Neural crest cell (in vitro differentiated cells): ENCODE results near the gene TMEM245. TPM values are rescaled to one million over a fixed set of nuclear protein-coding genes. Genes with fewer than 3 reads are reported as not detected.

Experiments
- DNase-seq: peaks from one replicate; pipeline ENCODE4 v3.0.0; 2021; ENCODE audit warnings: low read depth, mixed read lengths, low spot score
- H3K27ac Mint-ChIP-seq: one replicate; pipeline ENCODE4 v1.8.0; 2021; ENCODE audit warnings: mild to moderate bottlenecking, mixed read lengths; ENCODE audit not compliant: unreplicated experiment
- H3K27me3 Mint-ChIP-seq: 2 replicates; pipeline ENCODE4 v1.8.0; 2021; ENCODE audit warnings: low read depth, mild to moderate bottlenecking, mixed read lengths
- H3K36me3 Mint-ChIP-seq: 2 replicates; pipeline ENCODE4 v1.8.0; 2021; ENCODE audit warnings: low read depth, mild to moderate bottlenecking, mixed read lengths
- H3K4me1 Mint-ChIP-seq: 2 replicates; pipeline ENCODE4 v1.8.0; 2021; ENCODE audit warnings: mixed read lengths
- H3K4me3 Mint-ChIP-seq: one replicate; pipeline ENCODE4 v1.8.0; 2021; ENCODE audit warnings: mild to moderate bottlenecking, mixed read lengths
- H3K9me3 Mint-ChIP-seq: 2 replicates; pipeline ENCODE4 v1.8.0; 2021; ENCODE audit warnings: mixed read lengths
- total RNA-seq: library from RNA; stranded (reverse); gene quantifications from 2 replicates; pipeline ENCODE4 v1.2.1, GENCODE V29; 2021
- TF ChIP-seq, protein P1 (sequence below): fragments of 200-600 bp; sonication (generic); conservative IDR thresholded peaks from 2 replicates; pipeline ENCODE4 v1.5.0; 2021; ENCODE audit warnings: antibody characterized with exemption, mild to moderate bottlenecking

Gene TMEM245
- total RNA-seq, 1 donor from 2014 or later, result 38.7 TPM

DNA sequence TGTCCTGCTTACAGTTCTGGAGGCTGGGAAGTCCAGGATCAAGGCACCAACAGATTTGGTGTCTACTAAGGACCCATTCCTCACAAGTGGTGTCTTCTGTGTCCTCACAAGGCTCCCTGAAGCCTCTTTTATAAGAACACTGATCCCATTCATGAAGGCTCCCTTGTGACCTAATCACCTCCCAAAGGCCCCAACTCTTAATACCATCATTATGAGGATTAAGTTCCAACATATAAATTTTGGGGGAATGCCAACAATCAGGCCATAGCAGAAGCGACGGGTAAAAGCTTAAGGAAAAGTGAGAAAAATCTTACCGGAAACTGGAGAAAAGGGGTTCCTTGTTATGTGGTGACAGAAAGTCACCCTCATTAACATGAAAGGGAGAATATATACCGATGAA, 117.6 kb downstream of the TMEM245 start:
- peak overlapping the region; percentile 52 for H3K27ac Mint-ChIP-seq
- H3K4me1 Mint-ChIP-seq, result peaks cover 18% of the 10 kb centered on the region
- no peaks in the 10 kb centered on the region for H3K27me3 Mint-ChIP-seq
- TF ChIP-seq, protein P1, sequence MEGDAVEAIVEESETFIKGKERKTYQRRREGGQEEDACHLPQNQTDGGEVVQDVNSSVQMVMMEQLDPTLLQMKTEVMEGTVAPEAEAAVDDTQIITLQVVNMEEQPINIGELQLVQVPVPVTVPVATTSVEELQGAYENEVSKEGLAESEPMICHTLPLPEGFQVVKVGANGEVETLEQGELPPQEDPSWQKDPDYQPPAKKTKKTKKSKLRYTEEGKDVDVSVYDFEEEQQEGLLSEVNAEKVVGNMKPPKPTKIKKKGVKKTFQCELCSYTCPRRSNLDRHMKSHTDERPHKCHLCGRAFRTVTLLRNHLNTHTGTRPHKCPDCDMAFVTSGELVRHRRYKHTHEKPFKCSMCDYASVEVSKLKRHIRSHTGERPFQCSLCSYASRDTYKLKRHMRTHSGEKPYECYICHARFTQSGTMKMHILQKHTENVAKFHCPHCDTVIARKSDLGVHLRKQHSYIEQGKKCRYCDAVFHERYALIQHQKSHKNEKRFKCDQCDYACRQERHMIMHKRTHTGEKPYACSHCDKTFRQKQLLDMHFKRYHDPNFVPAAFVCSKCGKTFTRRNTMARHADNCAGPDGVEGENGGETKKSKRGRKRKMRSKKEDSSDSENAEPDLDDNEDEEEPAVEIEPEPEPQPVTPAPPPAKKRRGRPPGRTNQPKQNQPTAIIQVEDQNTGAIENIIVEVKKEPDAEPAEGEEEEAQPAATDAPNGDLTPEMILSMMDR, result no peak
- peaks cover 45% of the 10 kb centered on the region for H3K36me3 Mint-ChIP-seq
- DNase-seq, result no peak
- H3K9me3 Mint-ChIP-seq, result peaks cover 9% of the 10 kb centered on the region
- no peak overlapping the region for H3K4me3 Mint-ChIP-seq

DNA sequence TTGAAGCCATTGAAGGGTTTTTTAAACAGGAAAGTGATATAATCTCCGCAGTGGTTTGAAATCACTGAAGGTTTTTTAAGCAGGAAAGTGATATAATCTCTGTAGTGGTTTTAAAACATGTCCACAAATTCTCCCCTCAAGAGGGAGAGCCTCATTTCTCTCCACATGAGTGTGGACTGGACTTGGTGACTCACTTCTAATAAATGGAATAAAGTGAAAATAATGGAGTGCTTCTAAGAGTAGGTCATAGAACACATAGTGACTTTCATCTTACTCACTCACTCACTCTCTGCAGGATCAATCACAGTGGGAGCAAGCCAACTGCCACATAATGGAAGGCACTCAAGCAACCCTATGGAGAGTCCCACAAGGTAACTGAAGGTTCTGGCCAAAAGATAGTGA, 118.5 kb downstream of the TMEM245 start:
- Mint-ChIP-seq H3K27me3 (no peaks in the 10 kb centered on the region), H3K4me3 (no peak overlapping the region), H3K9me3 (peaks cover 9% of the 10 kb centered on the region), H3K36me3 (peaks cover 44% of the 10 kb centered on the region), H3K4me1 (peaks cover 20% of the 10 kb centered on the region), H3K27ac (no peak overlapping the region)
- TF ChIP-seq, protein P1, result no peak
- DNase-seq, result no peak

DNA sequence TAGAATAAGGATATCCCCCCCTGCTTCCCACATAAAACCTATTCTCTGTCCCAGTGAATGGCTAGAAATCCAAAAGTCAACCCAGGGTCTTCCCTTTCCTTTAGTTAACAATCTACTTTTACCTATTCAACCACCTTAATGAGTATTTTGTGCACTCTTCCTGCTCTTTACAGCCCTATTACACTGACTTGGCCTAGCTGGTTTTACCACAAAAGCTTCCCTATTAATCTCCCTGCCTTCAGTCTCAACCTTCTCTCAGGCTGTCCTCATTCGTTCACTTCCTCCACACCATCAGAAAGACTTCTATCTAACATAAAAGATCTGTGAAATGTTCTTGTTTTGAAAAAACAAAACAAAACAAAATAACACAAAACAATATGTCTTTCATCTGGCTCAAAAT, 122.6 kb downstream of the TMEM245 start:
- DNase-seq, result no peak
- H3K4me3 Mint-ChIP-seq, result no peak overlapping the region
- H3K4me1 Mint-ChIP-seq, result peaks cover 12% of the 10 kb centered on the region
- no peaks in the 10 kb centered on the region for H3K27me3 Mint-ChIP-seq
- H3K36me3 Mint-ChIP-seq, result peaks cover 28% of the 10 kb centered on the region
- TF ChIP-seq, protein P1, result no peak
- H3K27ac Mint-ChIP-seq, result no peak overlapping the region
- H3K9me3 Mint-ChIP-seq, result no peaks in the 10 kb centered on the region

DNA sequence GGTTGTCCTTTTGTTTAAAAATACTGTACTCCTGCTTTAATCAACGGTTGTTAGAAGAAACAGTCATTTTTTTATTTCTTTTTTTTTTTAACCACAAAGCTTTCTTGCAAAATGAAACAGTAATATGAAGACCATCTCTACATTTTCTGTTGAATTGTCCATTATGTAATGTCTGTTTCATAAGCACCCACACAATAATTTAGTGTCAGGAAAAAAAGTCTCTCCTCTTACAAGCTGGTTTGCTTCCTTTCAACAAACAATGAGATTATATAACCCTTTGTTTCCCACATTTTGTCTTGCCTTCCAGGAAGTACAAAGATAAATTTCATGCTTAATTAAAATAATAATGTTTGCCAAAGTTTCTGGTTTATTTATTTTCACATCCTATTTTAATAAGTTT, 123.1 kb downstream of the TMEM245 start:
- H3K27ac Mint-ChIP-seq, result no peak overlapping the region

DNA sequence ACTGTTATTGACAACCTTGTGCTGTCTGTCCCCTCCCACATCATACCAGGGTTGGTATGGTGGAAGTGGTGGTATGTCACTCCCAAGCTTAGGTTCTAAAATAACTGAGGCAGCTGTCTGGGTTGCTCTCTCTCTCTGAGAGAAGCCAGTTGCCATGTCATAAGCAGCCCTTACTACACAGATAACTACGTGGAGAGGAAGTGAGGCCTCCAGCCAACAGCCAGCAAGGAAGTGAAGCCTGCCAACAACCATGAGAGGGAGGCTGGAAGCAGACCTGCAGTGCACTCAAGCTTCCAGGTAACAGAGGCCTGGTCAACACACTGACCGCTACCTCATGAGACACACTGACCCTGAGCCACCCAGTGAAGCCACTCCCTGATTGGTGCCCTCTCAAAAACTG, 125.1 kb downstream of the TMEM245 start:
- H3K9me3 Mint-ChIP-seq, result no peaks in the 10 kb centered on the region
- TF ChIP-seq, protein P1, result no peak
- H3K27me3 Mint-ChIP-seq, result no peaks in the 10 kb centered on the region
- peaks cover 10% of the 10 kb centered on the region for H3K4me1 Mint-ChIP-seq
- no peak overlapping the region for H3K4me3 Mint-ChIP-seq
- DNase-seq, result no peak
- peaks cover 21% of the 10 kb centered on the region for H3K36me3 Mint-ChIP-seq
- no peak overlapping the region for H3K27ac Mint-ChIP-seq

More for the DNA sequence above, 123.1 kb downstream of the TMEM245 start:
- no peak overlapping the region for H3K4me3 Mint-ChIP-seq
- no peaks in the 10 kb centered on the region for H3K9me3 Mint-ChIP-seq
- DNase-seq, result no peak
- H3K27me3 Mint-ChIP-seq, result no peaks in the 10 kb centered on the region
- H3K36me3 Mint-ChIP-seq, result peaks cover 25% of the 10 kb centered on the region
- peaks cover 10% of the 10 kb centered on the region for H3K4me1 Mint-ChIP-seq
- TF ChIP-seq, protein P1, result no peak

DNA sequence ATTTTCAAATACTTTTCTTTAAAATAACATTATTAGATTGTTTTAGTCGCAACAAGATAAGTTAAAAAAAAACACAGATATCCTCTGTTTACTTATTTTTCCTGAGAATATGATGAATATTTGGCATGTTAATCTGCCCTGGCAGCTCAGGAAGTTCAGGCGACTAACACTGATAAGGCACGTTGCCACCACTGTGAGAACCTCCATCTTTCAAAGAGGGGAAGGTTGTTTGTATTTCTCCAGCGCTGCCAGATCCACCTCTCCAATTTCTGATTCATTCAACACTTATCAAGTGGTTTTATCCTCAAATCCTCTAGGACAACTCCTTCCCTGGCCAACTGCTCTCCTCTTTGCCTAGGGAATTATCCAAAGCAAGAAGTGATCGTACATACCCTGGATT, 128.3 kb downstream of the TMEM245 start:
- Mint-ChIP-seq H3K36me3 (peaks cover 27% of the 10 kb centered on the region), H3K9me3 (peaks cover 3% of the 10 kb centered on the region), H3K4me1 (no peaks in the 10 kb centered on the region), H3K27me3 (no peaks in the 10 kb centered on the region), H3K4me3 (no peak overlapping the region), H3K27ac (no peak overlapping the region)
- TF ChIP-seq, protein P1, result no peak
- DNase-seq, result no peak
